HG03135 (cell line): Measurements from ENCODE around the gene GLT1D1.
A peak's percentile ranks its signal among the peaks of the same experiment; 100 is the strongest.
"Not testable (repeated sequence)": the region's sequence is repeated elsewhere in the genome, so short reads cannot be mapped to it uniquely, and the experiment has no call there.

ENCODE experiments used
- ATAC-seq: cut with Tn5 transposase; IDR thresholded peaks from one replicate; pipeline ENCODE4 v1.9.1; 2021; ENCODE audit warnings: mild to moderate bottlenecking, moderate library complexity; ENCODE audit not compliant: unreplicated experiment

Gene GLT1D1

DNA sequence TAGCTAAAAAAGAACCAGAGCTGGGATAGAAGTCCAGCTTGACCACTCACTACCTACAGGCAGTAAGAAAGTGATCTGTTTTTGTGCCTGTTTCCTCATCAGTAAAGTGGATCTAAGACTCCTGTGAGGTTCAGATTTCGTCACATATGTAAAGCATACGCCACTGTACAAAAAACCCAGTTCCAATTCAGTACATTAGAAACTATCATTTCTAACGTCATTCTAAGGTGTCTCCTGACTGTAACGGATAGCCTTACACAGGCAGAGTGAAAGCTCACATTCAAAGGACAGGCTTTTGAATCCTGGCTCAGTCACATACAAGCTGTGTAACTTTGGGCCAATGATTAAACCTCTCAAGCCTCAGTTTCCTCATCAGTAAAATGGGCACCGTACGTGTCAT, 33.0 kb upstream of the GLT1D1 start:
- ATAC-seq, result no peak

- ATAC-seq, result peak; percentile 59
Measured at GRCh38 chr12:128820723-128821432, 32.4 kb upstream of the GLT1D1 start.

- ATAC-seq, result peak; percentile 9
Measured at GRCh38 chr12:128823216-128823915, 29.9 kb upstream of the GLT1D1 start.

GRCh38 chr12:128823916-128824839, 29.1 kb upstream of the GLT1D1 start, which contains the start of gene SLC15A4:
Gene SLC15A4 (minus strand): TSS chr12:128823958. CDS start chr12:128823943, 15 bp downstream.
- peak; percentile 82 for ATAC-seq

DNA sequence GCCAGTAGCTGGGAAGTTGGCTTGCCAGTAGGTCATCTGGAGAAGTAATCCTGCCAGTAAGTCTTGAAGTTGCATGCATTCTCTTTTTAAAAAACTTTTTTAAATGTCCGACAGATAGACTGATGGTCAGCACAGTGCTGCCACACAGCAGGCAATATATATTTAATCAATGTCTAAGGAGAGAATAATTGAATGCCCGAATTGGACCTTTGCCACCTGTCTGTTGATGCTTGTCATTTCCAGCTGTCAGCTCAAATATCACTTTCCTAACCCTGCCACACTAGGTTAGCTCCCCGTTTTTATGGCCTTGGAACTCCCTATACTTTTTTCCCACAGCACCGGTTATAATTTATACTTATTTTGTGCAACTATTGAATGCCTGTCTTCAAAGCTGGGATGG, 27.4 kb upstream of the GLT1D1 start:
- ATAC-seq, result no peak

- ATAC-seq, result no peak
Measured at GRCh38 chr12:128827724-128828123, 25.6 kb upstream of the GLT1D1 start.

- peak; percentile 91 for ATAC-seq
Measured at GRCh38 chr12:128829861-128830504, 23.3 kb upstream of the GLT1D1 start.

DNA sequence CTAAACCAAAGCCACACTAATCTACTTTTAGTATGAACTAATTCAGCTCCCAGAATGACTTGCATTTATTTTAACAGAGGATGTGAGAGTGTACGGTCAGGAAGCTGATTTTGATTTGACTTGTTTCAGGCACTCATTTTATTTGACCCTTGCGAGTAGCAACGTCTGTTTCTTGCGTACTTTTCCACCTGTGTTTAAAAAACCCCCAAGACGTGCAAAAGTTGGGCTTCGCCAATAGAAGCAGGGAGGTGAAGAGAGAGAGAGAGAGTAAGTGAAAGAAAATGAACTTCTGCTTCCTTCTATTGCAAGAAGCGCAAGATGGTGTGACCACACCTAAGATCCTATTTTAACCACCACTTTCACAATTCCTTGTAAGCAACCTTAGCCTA, 22.8 kb upstream of the GLT1D1 start:
- ATAC-seq, result peak; percentile 49

- no peak for ATAC-seq
Measured at GRCh38 chr12:128833418-128833817, 19.9 kb upstream of the GLT1D1 start.

GRCh38 chr12:128839885-128840284, 13.4 kb upstream of the GLT1D1 start:
- ATAC-seq, result not testable (repeated sequence)

- peak; percentile 58 for ATAC-seq
Measured at GRCh38 chr12:128840862-128841468, 12.3 kb upstream of the GLT1D1 start.

GRCh38 chr12:128842579-128842978, 10.7 kb upstream of the GLT1D1 start:
- no peak for ATAC-seq

DNA sequence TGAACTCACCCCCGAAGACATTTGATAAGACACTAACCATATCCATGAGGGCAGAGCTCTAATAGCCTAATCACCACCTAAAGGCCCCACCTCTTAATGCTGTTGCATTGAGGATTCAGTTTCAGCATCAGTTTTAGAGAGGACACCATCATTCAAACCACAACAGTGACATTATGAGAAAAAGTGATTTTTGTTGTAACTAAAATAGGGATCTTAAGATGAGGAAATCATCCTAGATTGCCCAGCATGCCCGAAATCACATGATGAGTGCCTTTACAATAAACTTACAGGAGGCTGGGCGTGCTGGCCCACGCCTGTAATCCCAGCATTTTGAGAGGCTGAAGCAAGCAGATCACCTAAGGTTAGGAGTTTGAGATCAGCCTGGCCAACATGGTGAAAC, 9.7 kb upstream of the GLT1D1 start:
- no peak for ATAC-seq

DNA sequence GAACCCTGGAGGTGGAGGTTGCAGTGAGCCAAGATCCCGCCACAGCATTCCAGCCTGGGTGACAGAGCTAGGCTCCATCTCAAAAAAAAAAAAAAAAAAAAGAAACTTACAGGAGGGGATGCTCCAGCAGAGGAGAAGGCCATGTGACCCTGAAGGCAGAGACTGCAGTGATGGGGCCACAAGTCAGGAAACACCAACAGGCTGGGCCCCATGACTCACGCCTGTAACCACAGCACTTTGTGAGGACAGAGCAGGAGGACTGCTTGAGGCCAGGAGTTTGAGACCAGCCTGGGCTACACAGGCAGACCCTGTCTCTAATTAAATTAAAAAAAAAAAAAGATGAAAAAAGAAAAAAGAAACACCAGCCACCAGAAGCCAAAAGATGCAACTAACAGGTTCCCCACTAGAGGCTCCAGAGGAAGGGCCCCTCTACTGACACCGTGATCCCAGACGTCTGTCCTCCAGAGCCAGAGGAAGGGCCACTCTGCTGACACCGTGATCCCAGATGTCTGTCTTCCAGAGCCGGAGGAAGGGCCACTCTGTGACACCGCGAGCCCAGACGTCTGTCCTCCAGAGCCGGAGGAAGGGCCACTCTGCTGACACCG, 9.1 kb upstream of the GLT1D1 start:
- no peak for ATAC-seq

DNA sequence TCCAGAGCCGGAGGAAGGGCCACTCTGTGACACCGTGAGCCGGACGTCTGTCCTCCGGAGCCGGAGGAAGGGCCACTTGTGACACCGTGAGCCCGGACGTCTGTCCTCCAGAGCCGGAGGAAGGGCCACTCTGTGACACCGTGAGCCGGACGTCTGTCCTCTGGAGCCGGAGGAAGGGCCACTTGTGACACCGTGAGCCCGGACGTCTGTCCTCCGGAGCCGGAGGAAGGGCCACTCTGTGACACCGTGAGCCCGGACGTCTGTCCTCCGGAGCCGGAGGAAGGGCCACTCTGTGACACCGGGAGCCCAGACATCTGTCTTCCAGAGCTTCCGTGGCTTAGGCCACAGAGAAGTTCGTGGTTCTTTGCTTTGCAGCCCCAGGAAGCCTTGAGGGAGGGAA, 6.6 kb upstream of the GLT1D1 start:
- not testable (repeated sequence) for ATAC-seq

GRCh38 chr12:128848371-128848770, 4.9 kb upstream of the GLT1D1 start:
- no peak for ATAC-seq

DNA sequence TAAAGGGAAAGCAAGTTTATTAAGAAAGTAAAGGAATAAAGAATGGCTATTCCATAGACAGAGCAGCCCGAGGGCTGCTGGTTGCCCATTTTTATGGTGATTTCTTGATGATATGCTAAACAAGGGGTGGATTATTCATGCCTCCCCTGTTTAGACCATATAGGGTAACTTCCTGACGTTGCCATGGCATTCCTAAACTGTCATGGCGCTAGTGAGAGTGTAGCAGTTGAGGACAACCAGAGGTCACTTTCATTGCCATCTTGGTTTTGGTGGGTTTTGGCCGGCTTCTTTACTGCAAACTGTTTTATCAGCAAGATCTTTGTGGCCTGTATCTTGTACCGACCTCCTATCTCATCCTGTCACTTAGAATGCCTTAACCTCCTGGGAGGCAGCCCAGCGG, 3.5 kb upstream of the GLT1D1 start:
- ATAC-seq, result not testable (repeated sequence)

- ATAC-seq, result no peak
Measured at GRCh38 chr12:128850400-128850799, 2.9 kb upstream of the GLT1D1 start.

DNA sequence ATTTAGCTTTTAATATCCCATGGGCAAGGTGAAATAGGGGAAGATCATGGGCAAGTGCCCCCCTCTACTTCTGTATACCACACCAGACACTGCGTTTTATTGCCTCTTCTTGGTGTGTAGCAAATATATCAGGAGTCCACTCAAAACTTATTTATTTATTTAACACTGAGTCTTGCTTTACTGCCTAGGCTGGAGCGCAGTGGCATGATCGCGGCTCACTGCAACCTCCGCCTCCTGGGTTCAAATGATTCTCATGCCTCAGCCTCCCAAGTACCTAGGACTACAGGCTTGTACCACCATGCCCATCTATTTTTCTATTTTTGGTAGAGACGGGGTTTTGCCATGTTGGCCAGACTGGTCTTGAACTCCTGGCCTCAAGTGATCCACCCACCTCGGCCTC, 1.8 kb upstream of the GLT1D1 start:
- not testable (repeated sequence) for ATAC-seq
